Fibroblast of villous mesenchyme (primary cell): ENCODE measurements around the gene TEX14. TPM values are rescaled to one million over a fixed set of nuclear protein-coding genes. Genes with fewer than 3 reads are reported as not detected.

Experiments used
- DNase-seq: peaks from one replicate; pipeline ENCODE4 v3.0.0-alpha.2; 2010; ENCODE audit warnings: low read depth
- H3K4me3 ChIP-seq: 2 replicates; pipeline ENCODE4 v1.5.1; 2011; ENCODE audit warnings: low read depth, mild to moderate bottlenecking, low read length
- total RNA-seq: library from RNA; depleted of rRNA; stranded (reverse); fragments of >200 nt; gene quantifications from 2 replicates; pipeline ENCODE4 v1.2.3, GENCODE V29; 2012
- TF ChIP-seq, protein P1 (sequence below): IDR thresholded peaks from 2 replicates; pipeline ENCODE4 v1.5.1; 2012; ENCODE audit warnings: low read depth, mild to moderate bottlenecking, low read length; ENCODE audit not compliant: insufficient read depth

The TEX14 gene
- total RNA-seq, 1 donor, result 0.43 TPM

DNA sequence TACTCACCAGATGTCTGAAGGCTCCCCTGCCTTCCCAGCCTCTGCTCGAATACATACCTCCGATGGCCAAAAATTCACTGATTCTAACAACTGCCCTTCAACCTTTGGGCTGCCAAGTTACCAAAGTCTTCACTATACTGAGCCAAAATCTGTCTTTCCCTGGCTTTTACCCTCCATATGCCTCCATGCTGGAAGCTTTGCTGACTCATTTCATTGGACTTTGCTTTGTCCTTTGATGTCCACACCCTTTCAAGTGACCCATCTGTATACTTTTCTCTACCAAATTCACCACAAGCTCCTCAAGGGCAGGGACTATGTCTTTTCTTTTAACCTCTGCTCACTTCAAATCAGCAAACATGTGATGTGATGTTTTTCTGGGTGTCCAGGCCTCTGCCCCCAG is 156.4 kb downstream of the TEX14 start:
- no peak overlapping the region for H3K4me3 ChIP-seq
- TF ChIP-seq, protein P1, sequence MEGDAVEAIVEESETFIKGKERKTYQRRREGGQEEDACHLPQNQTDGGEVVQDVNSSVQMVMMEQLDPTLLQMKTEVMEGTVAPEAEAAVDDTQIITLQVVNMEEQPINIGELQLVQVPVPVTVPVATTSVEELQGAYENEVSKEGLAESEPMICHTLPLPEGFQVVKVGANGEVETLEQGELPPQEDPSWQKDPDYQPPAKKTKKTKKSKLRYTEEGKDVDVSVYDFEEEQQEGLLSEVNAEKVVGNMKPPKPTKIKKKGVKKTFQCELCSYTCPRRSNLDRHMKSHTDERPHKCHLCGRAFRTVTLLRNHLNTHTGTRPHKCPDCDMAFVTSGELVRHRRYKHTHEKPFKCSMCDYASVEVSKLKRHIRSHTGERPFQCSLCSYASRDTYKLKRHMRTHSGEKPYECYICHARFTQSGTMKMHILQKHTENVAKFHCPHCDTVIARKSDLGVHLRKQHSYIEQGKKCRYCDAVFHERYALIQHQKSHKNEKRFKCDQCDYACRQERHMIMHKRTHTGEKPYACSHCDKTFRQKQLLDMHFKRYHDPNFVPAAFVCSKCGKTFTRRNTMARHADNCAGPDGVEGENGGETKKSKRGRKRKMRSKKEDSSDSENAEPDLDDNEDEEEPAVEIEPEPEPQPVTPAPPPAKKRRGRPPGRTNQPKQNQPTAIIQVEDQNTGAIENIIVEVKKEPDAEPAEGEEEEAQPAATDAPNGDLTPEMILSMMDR, result no peak
- DNase-seq, result no peak

DNA sequence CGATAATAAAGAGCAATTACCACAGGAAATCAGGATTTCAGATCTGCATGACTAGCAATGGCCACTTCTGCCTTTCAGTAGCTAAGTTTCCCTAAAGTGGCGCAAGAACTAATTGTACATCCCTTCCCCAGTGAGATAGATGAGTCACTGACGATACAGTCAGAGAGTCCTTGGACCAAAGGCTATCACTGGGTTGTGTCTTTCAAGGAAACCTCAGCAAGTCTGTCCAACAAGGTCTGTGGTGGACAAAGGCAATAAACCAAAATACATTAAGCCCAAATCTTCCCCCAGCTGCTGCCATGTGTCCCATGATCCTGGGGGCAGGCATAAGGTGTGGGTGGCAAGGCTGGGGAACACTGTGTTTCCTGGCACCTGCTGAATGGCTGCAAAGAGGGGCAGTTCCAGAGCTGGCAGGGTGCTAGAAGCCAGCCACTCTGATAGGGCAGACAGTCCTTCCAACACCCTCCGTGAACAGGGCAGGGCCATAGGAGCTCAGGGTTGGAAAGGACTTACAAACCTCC is 156.9 kb downstream of the TEX14 start:
- no peak overlapping the region for H3K4me3 ChIP-seq
- DNase-seq, result peak; percentile 66
- TF ChIP-seq, protein P1, result no peak

DNA sequence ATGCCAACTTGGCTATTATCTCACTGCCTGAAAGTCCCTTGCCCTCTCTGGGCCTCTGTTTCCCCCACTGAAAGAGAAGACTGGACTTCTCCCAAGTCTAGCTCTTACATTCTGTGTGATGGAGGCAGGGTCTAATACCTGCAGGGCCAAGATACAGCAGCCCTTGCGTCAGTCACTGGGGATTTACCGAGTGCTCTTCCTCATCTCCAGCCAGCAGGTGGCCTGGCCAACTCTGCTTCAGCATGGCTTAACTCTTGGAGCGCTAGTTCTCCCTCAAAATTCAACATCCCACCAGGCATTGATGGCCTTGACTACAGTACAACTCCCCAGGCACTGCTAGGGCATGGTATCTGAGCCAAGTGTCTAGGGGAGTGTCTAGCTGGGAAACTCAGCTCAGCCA is 157.5 kb downstream of the TEX14 start:
- no peak for DNase-seq
- H3K4me3 ChIP-seq, result no peak overlapping the region

DNA sequence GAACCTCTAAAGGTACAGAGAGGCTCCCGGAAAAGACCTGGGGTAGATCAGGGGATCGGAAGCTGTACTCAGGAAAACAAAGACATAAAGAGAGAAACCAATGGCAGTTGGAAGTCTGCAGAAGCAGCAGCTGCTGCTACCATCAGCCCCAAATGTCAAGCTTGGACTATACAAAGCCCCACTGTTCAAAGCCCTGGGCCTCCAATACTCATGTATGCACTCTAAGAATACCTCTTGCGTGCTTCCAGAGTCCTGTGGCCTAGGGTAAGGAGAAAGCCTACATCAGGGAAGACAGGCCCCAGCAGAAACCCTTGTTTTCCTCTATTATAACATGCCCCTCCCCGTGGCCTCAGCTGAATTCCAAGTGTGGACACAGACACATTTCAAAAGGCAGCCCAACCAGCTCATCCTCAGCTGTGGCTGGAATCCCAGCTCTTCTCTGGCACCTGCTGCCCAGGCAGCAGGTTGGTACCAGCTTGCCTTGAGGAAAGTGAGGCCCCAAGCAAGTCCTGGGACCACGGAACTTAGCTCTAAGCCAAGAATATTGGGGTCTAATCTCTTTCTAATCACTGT is 158.1 kb downstream of the TEX14 start:
- no peak overlapping the region for H3K4me3 ChIP-seq
- TF ChIP-seq, protein P1, result no peak
- DNase-seq, result no peak

More for the DNA sequence above, 157.5 kb downstream of the TEX14 start:
- TF ChIP-seq, protein P1, result no peak

DNA sequence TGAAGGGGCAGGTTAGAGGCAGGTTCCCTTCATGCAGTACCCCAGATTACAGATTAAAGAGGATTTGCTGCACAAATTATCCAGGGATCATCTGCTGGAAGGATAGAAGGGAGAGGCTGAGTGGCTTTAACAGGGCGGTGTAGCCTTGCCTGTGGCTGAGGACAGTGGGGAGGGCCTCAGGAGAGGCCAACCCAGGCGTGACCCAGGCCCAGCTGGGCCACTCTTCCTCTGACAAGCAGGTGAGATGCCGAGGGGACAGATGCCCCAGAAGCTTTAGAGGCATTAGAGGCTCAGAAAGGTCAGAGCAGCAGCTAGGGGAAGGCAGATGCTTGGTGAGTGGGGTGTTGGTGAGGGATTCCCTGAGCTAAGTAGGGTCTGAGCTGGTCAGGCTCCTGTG is 159.3 kb downstream of the TEX14 start:
- TF ChIP-seq, protein P1, result no peak
- DNase-seq, result no peak
- peak overlapping the region; percentile 57 for H3K4me3 ChIP-seq

DNA sequence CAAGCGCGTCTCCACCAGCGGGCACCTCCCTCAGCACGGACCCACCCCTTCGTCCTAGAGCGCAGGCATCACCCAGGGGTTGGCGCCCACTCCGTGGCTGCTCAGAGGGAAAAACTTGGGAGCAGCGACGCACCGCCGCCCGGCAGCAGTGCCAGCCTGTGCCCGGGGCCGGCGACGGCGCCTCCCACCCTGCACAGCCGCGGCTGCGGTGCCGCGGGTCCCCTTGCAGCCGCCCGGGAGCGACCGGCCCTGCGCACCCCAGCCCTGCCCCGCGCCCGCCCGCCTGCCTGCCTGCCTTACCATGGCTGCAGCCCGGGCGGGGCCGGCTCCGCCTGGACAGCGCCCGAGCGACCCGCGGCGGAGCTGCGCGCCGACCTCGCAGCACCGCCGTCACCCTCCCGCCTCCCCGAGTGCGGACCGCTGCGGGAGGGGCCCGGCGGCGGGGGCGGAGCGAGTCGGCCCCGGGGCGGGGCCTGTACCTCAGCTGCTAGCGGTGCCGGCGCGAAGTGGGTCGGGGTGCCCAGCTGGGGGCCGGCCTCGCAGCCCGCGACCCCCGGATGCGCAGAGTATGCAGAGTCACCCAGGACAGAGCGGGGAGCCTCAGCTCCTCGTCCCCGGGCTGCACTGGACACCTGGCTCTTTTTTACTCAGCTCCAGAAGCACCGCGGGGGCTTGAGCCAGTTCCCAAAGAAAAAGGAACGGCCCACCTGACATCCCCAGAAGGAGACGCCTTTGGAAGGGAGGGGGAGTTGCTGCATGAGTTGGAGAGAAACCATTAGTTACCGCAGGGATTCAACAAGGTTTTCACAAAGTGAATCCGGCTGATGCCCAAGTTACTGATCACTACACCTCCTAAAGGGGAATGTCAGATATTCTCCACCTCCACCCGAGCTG is 159.9 kb downstream of the TEX14 start:
- peak; percentile 48 for DNase-seq
- TF ChIP-seq, protein P1, result no peak
- peak overlapping the region; percentile 57 for H3K4me3 ChIP-seq
